ENCODE results near the gene SMARCD3. TPM values are rescaled to one million over a fixed set of nuclear protein-coding genes. Genes with fewer than 3 reads are reported as not detected.

Gene SMARCD3
- total and polyA plus RNA-seq, 9 of the 15 experiments (the other 6 are each of a cell fraction or from before 2014, with no cell fraction given) = 0.43 to 3.6 (median 2.6) TPM

DNA sequence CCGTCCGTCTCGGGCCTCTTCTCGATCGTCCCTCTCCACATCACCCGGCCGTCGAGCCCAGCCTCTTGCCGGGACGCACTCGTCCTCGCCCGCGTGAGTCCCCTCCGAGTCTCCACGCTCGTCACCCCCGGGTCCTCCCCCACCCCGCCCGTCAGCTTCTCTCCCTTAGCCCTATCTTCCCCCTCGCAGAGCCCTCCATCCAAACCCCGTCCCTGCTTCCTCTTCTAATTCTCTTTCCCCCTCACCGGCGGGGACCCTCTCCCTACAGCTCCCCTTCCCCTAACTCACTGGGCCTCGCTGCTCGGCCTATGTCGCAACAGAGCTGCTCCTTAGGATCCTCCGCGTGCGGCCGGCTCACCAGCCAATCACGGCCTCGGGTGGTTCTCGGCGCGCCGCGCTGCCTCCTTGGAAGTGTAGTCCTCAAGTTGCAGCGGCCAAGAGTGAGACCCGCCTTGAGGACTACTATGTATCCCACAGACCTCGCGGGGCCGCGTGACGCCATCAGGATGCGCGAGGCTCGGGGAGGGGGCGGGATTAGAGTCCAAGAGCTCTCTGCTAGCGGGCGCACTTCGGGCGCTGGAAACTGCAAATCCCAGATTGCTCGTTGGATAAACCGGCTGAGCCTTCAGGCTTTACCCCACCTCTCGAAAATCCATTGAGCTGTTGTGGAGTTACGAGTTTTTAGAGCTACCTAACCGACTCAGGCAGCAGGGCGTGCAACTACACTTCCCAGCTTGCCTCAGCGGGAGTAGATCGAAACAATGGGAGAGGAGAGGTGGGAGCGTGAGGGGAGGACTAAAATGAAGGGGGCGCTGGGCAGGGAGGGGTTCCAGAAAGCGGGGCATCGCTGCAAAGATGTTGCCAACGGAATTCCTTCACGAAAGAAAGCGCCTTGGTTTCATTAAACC is 21.4 kb downstream of the SMARCD3 start, which contains the start of gene ABCF2 (continued):
- peak; percentile 94 for TF ChIP-seq LCOR (CRISPR knock-in tag; IDR thresholded peaks at IDR 0.05)
- peak; percentile 70 for TF ChIP-seq GABPB1 (CRISPR knock-in tag; IDR thresholded peaks at IDR 0.05)
- TF ChIP-seq, protein P1, sequence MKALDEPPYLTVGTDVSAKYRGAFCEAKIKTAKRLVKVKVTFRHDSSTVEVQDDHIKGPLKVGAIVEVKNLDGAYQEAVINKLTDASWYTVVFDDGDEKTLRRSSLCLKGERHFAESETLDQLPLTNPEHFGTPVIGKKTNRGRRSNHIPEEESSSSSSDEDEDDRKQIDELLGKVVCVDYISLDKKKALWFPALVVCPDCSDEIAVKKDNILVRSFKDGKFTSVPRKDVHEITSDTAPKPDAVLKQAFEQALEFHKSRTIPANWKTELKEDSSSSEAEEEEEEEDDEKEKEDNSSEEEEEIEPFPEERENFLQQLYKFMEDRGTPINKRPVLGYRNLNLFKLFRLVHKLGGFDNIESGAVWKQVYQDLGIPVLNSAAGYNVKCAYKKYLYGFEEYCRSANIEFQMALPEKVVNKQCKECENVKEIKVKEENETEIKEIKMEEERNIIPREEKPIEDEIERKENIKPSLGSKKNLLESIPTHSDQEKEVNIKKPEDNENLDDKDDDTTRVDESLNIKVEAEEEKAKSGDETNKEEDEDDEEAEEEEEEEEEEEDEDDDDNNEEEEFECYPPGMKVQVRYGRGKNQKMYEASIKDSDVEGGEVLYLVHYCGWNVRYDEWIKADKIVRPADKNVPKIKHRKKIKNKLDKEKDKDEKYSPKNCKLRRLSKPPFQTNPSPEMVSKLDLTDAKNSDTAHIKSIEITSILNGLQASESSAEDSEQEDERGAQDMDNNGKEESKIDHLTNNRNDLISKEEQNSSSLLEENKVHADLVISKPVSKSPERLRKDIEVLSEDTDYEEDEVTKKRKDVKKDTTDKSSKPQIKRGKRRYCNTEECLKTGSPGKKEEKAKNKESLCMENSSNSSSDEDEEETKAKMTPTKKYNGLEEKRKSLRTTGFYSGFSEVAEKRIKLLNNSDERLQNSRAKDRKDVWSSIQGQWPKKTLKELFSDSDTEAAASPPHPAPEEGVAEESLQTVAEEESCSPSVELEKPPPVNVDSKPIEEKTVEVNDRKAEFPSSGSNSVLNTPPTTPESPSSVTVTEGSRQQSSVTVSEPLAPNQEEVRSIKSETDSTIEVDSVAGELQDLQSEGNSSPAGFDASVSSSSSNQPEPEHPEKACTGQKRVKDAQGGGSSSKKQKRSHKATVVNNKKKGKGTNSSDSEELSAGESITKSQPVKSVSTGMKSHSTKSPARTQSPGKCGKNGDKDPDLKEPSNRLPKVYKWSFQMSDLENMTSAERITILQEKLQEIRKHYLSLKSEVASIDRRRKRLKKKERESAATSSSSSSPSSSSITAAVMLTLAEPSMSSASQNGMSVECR (CRISPR knock-in tag; IDR thresholded peaks at IDR 0.05) = 0 out of 2 replicates have a peak, but pooled peaks have one; percentile 79
- TF ChIP-seq, protein P2, sequence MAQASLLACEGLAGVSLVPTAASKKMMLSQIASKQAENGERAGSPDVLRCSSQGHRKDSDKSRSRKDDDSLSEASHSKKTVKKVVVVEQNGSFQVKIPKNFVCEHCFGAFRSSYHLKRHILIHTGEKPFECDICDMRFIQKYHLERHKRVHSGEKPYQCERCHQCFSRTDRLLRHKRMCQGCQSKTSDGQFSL (CRISPR knock-in tag; IDR thresholded peaks at IDR 0.05) = no peak
- TF ChIP-seq, protein P2 (tag; IDR thresholded peaks at IDR 0.05) = no peak
- TF ChIP-seq WHSC1 (IDR thresholded peaks at IDR 0.05; ENCODE audit: low read length) = no peak
- 0 out of 2 replicates have a peak, but pooled peaks have one; percentile 13 for TF ChIP-seq ZC3H11A (IDR thresholded peaks at IDR 0.05; ENCODE audit: low read depth, low read length)
- TF ChIP-seq ZFPM2 (CRISPR knock-in tag; IDR thresholded peaks at IDR 0.05) = no peak
- no peak for TF ChIP-seq ETS2 (tag; IDR thresholded peaks at IDR 0.05; ENCODE audit: borderline replicate concordance, poor library complexity, severe bottlenecking)
- no peak for TF ChIP-seq ZNF668 (CRISPR knock-in tag; IDR thresholded peaks at IDR 0.05)
- peak; percentile 62; the same call in 1 of the 2 replicates for TF ChIP-seq FOXJ2 (tag; IDR thresholded peaks at IDR 0.05)
- no peak for TF ChIP-seq NONO (IDR thresholded peaks at IDR 0.05; ENCODE audit: low read depth in 2 of 2, low read length in 1 of 2)
- peak; percentile 97 for TF ChIP-seq ZNF76 (CRISPR knock-in tag; IDR thresholded peaks at IDR 0.05; ENCODE audit: borderline replicate concordance)
- TF ChIP-seq FOXK2 (conservative IDR thresholded peaks at IDR 0.05 in 1 of 2, IDR thresholded peaks at IDR 0.05 in 1 of 2; ENCODE audit: low read depth in 2 of 2) = peak; percentile 59 to 77; a peak in 2 of 4 replicates
- TF ChIP-seq ZNF316 (IDR thresholded peaks at IDR 0.05) = no peak
- peak; percentile 58 for TF ChIP-seq NCOA1 (IDR thresholded peaks at IDR 0.05; ENCODE audit: low read depth)
- TF ChIP-seq, protein P3, sequence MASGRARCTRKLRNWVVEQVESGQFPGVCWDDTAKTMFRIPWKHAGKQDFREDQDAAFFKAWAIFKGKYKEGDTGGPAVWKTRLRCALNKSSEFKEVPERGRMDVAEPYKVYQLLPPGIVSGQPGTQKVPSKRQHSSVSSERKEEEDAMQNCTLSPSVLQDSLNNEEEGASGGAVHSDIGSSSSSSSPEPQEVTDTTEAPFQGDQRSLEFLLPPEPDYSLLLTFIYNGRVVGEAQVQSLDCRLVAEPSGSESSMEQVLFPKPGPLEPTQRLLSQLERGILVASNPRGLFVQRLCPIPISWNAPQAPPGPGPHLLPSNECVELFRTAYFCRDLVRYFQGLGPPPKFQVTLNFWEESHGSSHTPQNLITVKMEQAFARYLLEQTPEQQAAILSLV (tag; IDR thresholded peaks at IDR 0.05) = peak; percentile 94
- TF ChIP-seq, protein P4, sequence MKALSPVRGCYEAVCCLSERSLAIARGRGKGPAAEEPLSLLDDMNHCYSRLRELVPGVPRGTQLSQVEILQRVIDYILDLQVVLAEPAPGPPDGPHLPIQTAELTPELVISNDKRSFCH (CRISPR knock-in tag; IDR thresholded peaks at IDR 0.05) = 0 out of 2 replicates have a peak, but pooled peaks have one; percentile 6
- TF ChIP-seq, protein P4 (tag; IDR thresholded peaks at IDR 0.05) = no peak; the same call in none of the 2 replicates

All from K562 (cell line).